ENCODE results near the gene MRE11. TPM values are rescaled to one million over a fixed set of nuclear protein-coding genes. Genes with fewer than 3 reads are reported as not detected.
"Not testable (repeated sequence)": the region's sequence is repeated elsewhere in the genome, so short reads cannot be mapped to it uniquely, and the experiment has no call there.

The MRE11 gene
- total RNA-seq, 2 experiments from 2014 or later, result 35.7 to 37.0 TPM

- peaks cover 43% of the 10 kb centered on the region for H3K27me3 Mint-ChIP-seq
- H3K4me3 Mint-ChIP-seq, result no peak within 1 kb of the TSS
- ChIA-PET POLR2A (no interaction called here), CTCF (no interaction called here)
- no peak within 1 kb of the TSS for H3K27ac Mint-ChIP-seq
- DNase-seq, result no peak
- H3K4me1 Mint-ChIP-seq, result peaks cover 6% of the 10 kb centered on the region
- no peaks in the 10 kb centered on the region for H3K9me3 Mint-ChIP-seq
- H3K36me3 Mint-ChIP-seq (ENCODE audit: low read depth), result peaks cover 4% of the 10 kb centered on the region
These were observed 92.5 kb downstream of the MRE11 start, which contains the start of gene GPR83 for GRCh38 chr11:94400839-94401772. GPR83 (minus strand) TSS chr11:94401419; CDS start chr11:94401247, 172 bp downstream.

- peaks cover 6% of the 10 kb centered on the region for H3K4me1 Mint-ChIP-seq
- POLR2A ChIA-PET, result no interaction called here
These were observed 93.2 kb downstream of the MRE11 start for GRCh38 chr11:94400457-94400838.

GRCh38 chr11:94400050-94400449, 93.6 kb downstream of the MRE11 start:
- Mint-ChIP-seq H3K27me3 (peaks cover 43% of the 10 kb centered on the region), H3K27ac (no peak overlapping the region)

More at GRCh38 chr11:94400457-94400838, 93.2 kb downstream of the MRE11 start:
- Mint-ChIP-seq H3K36me3 (ENCODE audit: low read depth) (peaks cover 4% of the 10 kb centered on the region), H3K9me3 (no peaks in the 10 kb centered on the region), H3K27me3 (peaks cover 43% of the 10 kb centered on the region), H3K27ac (no peak overlapping the region), H3K4me3 (no peak overlapping the region)
- DNase-seq, result no peak
- CTCF ChIA-PET, result no interaction called here

GRCh38 chr11:94398101-94398500, 95.5 kb downstream of the MRE11 start:
- no peaks in the 10 kb centered on the region for H3K9me3 Mint-ChIP-seq
- no peak overlapping the region for H3K4me3 Mint-ChIP-seq
- peaks cover 4% of the 10 kb centered on the region for H3K36me3 Mint-ChIP-seq (ENCODE audit: low read depth)
- no peak for DNase-seq
- CTCF ChIA-PET, result no interaction called here
- POLR2A ChIA-PET, result no interaction called here
- H3K4me1 Mint-ChIP-seq, result peaks cover 6% of the 10 kb centered on the region
- H3K27ac Mint-ChIP-seq, result no peak overlapping the region
- peaks cover 41% of the 10 kb centered on the region for H3K27me3 Mint-ChIP-seq

More at GRCh38 chr11:94400050-94400449, 93.6 kb downstream of the MRE11 start:
- Mint-ChIP-seq H3K36me3 (ENCODE audit: low read depth) (peaks cover 4% of the 10 kb centered on the region), H3K4me1 (peaks cover 6% of the 10 kb centered on the region), H3K4me3 (no peak overlapping the region), H3K9me3 (no peaks in the 10 kb centered on the region)
- CTCF ChIA-PET, result no interaction called here
- no peak for DNase-seq
- POLR2A ChIA-PET, result no interaction called here

- Mint-ChIP-seq H3K9me3 (no peaks in the 10 kb centered on the region), H3K27ac (no peak overlapping the region), H3K4me1 (peaks cover 6% of the 10 kb centered on the region), H3K36me3 (ENCODE audit: low read depth) (peaks cover 4% of the 10 kb centered on the region), H3K4me3 (no peak overlapping the region), H3K27me3 (peaks cover 35% of the 10 kb centered on the region)
- ChIA-PET POLR2A (no interaction called here), CTCF (no interaction called here)
- DNase-seq, result no peak
These were observed 97.4 kb downstream of the MRE11 start for GRCh38 chr11:94396282-94396681.

GRCh38 chr11:94391937-94392336, 101.7 kb downstream of the MRE11 start:
- CTCF ChIA-PET; H3K4me3 Mint-ChIP-seq; H3K9me3 Mint-ChIP-seq; H3K27ac Mint-ChIP-seq; H3K27me3 Mint-ChIP-seq; POLR2A ChIA-PET; H3K36me3 Mint-ChIP-seq (ENCODE audit: low read depth); H3K4me1 Mint-ChIP-seq; DNase-seq: not testable (repeated sequence)

GRCh38 chr11:94379613-94380012, 114.0 kb downstream of the MRE11 start:
- Mint-ChIP-seq H3K27me3 (no peaks in the 10 kb centered on the region), H3K4me1 (no peaks in the 10 kb centered on the region), H3K36me3 (ENCODE audit: low read depth) (no peaks in the 10 kb centered on the region), H3K4me3 (no peak overlapping the region), H3K27ac (no peak overlapping the region), H3K9me3 (no peaks in the 10 kb centered on the region)
- ChIA-PET CTCF (no interaction called here), POLR2A (no interaction called here)
- DNase-seq, result no peak

- Mint-ChIP-seq H3K4me1 (no peaks in the 10 kb centered on the region), H3K4me3 (no peak overlapping the region), H3K27me3 (no peaks in the 10 kb centered on the region), H3K36me3 (ENCODE audit: low read depth) (no peaks in the 10 kb centered on the region), H3K27ac (no peak overlapping the region), H3K9me3 (no peaks in the 10 kb centered on the region)
- ChIA-PET CTCF (no interaction called here), POLR2A (no interaction called here)
- no peak for DNase-seq
These were observed 116.8 kb downstream of the MRE11 start for GRCh38 chr11:94376841-94377240.

- H3K27ac Mint-ChIP-seq, result not testable (repeated sequence)
These were observed 123.1 kb downstream of the MRE11 start for GRCh38 chr11:94370576-94370975.

More at GRCh38 chr11:94370576-94370975, 123.1 kb downstream of the MRE11 start:
- CTCF ChIA-PET; H3K9me3 Mint-ChIP-seq; H3K27me3 Mint-ChIP-seq; DNase-seq; H3K4me1 Mint-ChIP-seq; H3K36me3 Mint-ChIP-seq (ENCODE audit: low read depth); H3K4me3 Mint-ChIP-seq; POLR2A ChIA-PET: not testable (repeated sequence)

Other genes starting within 250 kb of the MRE11 start
- gene IZUMO1R, start 189.3 kb downstream of the MRE11 start, total RNA-seq, result not detected
- under 1 TPM in 1 of 2 experiments, not detected in 1; 0.08 TPM for gene GPR83, start 92.4 kb downstream of the MRE11 start, total RNA-seq
- gene ANKRD49, start 140 bp upstream of the MRE11 start, total RNA-seq, result 10 to 100 TPM; 26.9 to 27.0 TPM
- not detected for gene C11orf97, start 18.6 kb upstream of the MRE11 start, total RNA-seq
- 1 to 10 TPM; 6.1 to 6.2 TPM for gene FUT4, start 50.1 kb upstream of the MRE11 start, total RNA-seq
- gene PIWIL4, start 73.5 kb upstream of the MRE11 start, total RNA-seq, result 1 to 10 TPM in 1 of 2 experiments, under 1 TPM in 1; 0.60 to 1.1 TPM

Measured in activated CD4-positive, alpha-beta memory T cell treated with anti-CD3 and anti-CD28 coated beads, Interleukin-2, amount 10 ng/mL, durations not matched to agents 7 days and 5 days (primary cell).